ENCODE results near the gene THOP1. TPM values are rescaled to one million over a fixed set of nuclear protein-coding genes. Genes with fewer than 3 reads are reported as not detected.

Gene THOP1
- total RNA-seq, 1 donor from 2014 or later = 40.4 TPM

- no peak for DNase-seq
Measured at GRCh38 chr19:2762783-2763496, 22.4 kb upstream of the THOP1 start.

- DNase-seq = no peak
Measured at GRCh38 chr19:2763687-2764086, 21.6 kb upstream of the THOP1 start.

- DNase-seq = no peak
Measured at GRCh38 chr19:2764945-2765344, 20.4 kb upstream of the THOP1 start.

- DNase-seq = no peak
Measured at GRCh38 chr19:2765376-2765775, 19.9 kb upstream of the THOP1 start.

- DNase-seq = no peak
Measured at GRCh38 chr19:2766594-2767372, 18.5 kb upstream of the THOP1 start.

- DNase-seq = no peak
Measured at GRCh38 chr19:2767688-2768087, 17.6 kb upstream of the THOP1 start.

- no peak for DNase-seq
Measured at GRCh38 chr19:2768365-2769132, 16.8 kb upstream of the THOP1 start.

- DNase-seq = no peak
Measured at GRCh38 chr19:2769218-2769617, 16.1 kb upstream of the THOP1 start.

GRCh38 chr19:2770055-2771013 is 15.0 kb upstream of the THOP1 start:
- DNase-seq = no peak

- no peak for DNase-seq
Measured at GRCh38 chr19:2771786-2772674, 13.3 kb upstream of the THOP1 start.

- no peak for DNase-seq
Measured at GRCh38 chr19:2774083-2774679, 11.1 kb upstream of the THOP1 start.

GRCh38 chr19:2774953-2775555 is 10.2 kb upstream of the THOP1 start:
- DNase-seq = no peak

- DNase-seq = no peak
Measured at GRCh38 chr19:2775556-2776430, 9.5 kb upstream of the THOP1 start.

GRCh38 chr19:2777952-2778683 is 7.2 kb upstream of the THOP1 start:
- DNase-seq = no peak

- DNase-seq = no peak
Measured at GRCh38 chr19:2779121-2779740, 6.1 kb upstream of the THOP1 start.

GRCh38 chr19:2780284-2780683 is 5.0 kb upstream of the THOP1 start:
- DNase-seq = no peak

- DNase-seq = no peak
Measured at GRCh38 chr19:2782329-2782935, 2.9 kb upstream of the THOP1 start.

Measured in occipital lobe (tissue), 2 donors.